ENCODE results near the gene CACNA1A. TPM values are rescaled to one million over a fixed set of nuclear protein-coding genes. Genes with fewer than 3 reads are reported as not detected.
A peak's percentile ranks its signal among the peaks of the same experiment; 100 is the strongest.
"Not testable (repeated sequence)": the region's sequence is repeated elsewhere in the genome, so short reads cannot be mapped to it uniquely, and the experiment has no call there.

CACNA1A gene
- total RNA-seq, 1 donor from 2014 or later, result 0.72 TPM

DNA sequence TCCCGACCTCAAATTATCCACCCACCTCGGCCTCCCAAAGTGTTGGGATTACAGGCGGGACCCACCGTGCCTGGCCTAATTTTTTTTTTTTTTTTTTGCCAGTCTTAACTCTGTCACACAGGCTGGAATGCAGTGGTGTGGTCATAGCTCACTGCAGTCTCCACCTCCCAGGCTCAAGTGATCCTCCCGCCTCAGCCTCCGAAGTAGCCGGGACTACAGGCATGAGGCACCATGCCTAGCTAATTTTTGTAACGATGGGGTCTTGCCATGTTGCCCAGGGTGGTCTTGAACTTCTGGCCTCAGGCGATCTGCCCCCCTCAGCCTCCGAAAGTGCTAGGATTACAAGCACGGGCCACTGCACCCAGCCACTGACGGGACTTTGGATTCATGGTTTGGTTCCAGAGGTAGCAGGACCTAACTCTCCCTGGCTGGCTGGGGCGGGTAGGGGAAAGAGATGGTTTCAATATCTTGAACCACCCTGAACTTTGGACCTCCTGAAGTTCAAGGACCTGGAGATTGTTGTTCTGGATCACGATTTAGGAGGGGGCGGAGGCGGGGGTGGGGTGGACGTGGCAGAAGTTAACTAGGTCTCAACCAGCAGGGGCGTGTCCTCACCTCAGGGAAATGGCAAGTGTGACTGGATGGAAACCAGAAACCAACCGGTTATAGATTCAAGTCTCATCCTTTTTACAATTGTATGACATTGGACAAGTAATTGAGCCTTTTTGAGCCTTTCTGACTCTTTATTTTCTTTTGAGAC lies 315.3 kb downstream of the CACNA1A start:
- DNase-seq, result no peak

DNA sequence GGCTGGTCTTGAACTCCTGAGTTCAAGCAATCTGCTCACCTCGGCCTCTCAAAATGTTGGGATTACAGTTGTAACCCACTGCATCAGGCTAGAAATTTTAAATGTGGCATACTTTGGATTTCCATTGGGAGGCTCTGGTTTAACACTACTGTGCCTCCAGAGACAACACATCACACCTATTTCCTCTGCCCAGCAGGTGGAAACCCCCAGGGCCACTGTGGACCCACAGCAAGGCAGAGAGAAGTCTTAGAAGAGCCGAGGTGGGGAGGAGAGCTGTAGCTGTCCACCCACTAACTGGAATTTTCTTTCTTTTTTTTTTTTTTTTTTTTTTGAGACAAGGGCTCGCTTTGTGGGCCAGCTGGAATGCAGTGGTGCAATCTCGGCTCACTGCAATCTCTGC lies 316.7 kb downstream of the CACNA1A start:
- no peak for DNase-seq

DNA sequence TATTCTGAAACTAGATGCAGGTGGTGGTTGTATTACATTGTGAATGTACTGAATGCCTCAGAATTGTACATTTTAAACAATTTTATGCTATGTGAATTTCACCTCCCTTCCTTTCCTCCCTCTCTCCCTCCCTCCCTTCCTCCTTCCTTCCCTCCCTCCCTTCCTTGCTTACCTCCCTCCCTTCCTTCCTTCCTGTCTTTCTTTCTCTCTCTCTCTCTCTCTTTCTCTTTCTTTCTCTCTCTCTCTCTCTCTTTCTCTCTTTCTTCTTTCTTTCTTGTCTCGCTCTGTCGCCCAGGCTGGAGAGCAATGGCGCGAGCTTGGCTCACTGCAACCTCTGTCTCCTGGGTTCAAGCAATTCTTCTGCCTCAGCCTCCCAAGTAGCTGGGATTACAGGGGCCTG lies 318.9 kb downstream of the CACNA1A start:
- DNase-seq, result no peak

DNA sequence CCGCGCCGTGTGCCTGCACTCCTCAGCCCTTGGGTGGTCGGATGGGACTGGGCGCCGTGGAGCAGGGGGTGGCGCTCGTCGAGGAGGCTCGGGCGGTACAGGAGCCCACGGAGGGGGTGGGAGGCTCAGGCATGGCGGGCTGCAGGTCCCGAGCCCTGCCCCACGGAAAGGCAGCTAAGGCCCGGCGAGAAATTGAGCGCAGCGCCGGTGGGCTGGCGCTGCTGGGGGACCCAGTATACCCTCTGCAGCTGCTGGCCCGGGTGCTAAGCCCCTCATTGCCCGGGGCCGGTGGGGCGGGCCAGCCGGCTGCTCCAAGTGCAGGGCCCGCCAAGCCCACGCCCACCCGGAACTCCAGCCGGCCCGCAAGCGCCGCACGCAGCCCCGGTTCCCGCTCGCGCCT lies 319.6 kb downstream of the CACNA1A start:
- DNase-seq, result not testable (repeated sequence)

DNA sequence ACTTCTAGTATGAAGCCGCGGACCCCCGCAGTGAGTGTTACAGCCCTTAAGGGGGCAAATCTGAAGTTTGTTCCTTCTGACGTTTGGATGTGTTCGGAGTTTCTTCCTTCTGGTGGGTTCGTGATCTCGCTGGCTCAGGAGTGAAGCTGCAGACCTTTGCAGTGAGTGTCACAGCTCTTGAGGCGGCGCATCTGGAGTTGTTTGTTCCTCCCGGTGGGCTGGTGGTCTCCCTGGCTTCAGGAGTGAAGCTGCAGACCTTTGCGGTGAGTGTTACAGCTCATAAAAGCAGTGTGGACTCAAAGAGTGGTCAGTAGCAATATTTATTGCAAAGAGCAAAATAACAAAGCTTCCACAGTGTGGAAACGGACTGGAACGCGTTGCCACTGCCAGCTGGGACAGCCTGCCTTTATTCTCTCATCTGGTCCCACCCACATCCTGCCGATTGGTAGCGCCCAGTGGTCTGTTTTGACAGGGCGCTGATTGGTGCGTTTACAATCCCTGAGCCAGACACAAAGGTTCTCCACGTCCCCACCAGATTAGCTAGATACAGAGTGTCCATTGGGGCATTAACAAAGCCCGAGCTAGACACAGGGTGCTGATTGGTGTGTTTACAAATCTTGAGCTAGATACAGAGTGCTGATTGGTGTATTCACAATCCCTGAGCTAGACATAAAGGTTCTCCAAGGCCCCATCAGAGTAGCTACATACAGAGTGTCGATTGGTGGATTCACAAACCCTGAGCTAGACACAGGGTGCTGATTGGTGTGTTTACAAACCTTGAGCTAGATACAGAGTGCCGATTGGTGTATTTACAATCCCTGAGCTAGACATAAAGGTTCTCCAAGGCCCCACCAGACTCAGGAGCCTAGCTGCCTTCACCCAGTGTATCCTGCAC lies 320.3 kb downstream of the CACNA1A start:
- not testable (repeated sequence) for DNase-seq

DNA sequence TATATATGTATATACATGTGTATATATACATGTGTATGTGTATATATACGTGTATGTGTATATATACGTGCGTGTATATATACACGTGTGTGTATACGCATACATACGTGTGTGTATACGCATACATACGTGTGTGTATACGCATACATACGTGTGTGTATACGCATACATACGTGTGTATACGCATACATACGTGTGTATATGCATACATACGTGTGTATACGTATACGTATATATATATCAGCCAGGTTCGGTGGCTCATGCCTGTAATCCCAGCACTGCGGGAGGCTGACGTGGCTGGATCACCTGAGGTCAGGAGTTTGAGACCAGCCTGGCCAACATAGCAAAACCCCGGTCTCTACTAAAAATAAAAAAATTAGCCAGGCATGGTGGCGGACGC lies 321.4 kb downstream of the CACNA1A start:
- not testable (repeated sequence) for DNase-seq

DNA sequence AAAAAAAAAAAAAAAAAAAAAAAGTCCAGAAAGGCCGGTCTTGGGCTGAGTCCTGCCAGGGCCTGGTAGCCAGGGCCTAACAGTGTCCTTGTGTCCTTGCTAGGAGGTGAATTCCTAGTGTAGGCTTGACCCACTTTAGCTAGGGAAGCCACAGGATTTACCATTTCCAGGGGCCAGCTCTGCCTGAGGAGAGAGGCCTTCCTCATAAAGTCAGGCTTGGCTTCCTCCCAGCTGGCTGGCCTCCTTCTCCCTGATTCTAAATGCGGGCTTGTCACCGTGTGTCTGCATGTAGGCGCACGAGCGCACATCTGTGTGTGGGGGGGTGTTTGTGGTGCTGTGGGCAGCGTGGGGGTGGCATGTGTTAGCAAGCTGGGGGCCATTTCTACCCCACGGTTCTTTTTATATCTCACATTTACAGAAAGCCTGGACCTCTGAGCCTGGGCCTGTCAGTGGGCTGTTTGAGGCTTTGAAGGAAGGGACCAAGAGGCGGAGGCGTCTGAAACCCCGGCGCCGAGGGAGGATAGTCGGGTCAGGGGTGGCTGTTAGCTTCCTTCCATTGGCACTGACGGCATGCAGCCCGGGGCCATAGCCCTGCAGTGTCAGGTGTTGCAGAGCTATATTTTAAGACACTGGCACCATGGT lies 324.4 kb downstream of the CACNA1A start:
- DNase-seq, result peak; percentile 90

DNA sequence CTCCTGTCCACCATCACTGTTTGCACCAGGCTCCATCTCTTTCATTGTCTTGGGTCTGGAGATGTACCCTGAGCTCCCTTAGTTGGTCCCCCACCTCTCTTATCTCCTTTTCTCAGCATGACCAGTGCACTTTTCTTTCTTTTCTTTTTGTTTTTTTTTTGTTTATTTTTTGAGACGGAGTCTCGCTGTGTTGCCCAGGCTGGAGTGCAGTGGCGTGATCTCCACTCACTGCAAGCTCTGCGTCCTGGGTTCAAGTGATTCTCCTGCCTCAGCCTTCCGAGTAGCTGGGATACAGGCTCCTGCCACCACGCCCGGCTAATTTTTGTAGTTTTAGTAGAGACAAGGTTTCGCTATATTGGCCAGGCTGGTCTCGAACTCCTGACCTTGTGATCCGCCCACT lies 328.0 kb downstream of the CACNA1A start:
- DNase-seq, result not testable (repeated sequence)

DNA sequence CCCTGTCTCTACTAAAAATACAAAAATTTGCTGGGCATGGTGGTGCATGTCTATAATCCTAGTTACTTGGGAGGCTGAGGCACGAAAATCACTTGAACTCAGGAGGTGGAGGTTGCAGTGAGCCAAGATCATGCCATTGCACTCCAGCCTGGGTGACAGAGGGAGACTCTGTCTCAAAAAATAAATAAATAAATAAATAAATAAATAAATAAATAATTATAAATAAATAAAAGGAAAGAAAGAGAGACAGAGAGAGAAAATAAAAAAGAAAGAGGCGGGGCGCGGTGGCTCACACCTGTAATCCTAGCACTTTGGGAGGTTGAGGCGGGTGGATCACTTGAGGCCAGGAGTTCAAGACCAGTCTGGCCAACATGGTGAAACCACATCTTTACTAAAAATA lies 328.7 kb downstream of the CACNA1A start:
- DNase-seq, result not testable (repeated sequence)

DNA sequence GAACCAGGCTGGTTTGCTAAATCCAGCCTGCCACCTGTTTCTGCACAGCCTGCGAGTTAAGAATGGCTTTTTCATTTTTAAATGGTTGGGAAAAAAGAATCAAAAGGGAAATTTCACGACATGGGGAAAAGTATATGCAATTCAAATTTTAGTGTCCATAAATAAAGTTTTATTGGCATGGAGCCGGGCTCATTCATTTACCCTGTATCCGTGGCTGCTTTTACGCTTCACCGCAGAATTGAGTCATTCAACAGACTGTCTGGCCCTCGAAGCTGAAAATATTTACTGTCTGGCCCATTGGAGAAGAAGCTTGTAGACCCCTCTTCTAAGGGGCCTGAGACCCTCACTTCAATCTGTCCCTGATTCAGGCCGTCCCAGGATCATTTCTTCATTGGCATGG lies 329.9 kb downstream of the CACNA1A start:
- no peak for DNase-seq

DNA sequence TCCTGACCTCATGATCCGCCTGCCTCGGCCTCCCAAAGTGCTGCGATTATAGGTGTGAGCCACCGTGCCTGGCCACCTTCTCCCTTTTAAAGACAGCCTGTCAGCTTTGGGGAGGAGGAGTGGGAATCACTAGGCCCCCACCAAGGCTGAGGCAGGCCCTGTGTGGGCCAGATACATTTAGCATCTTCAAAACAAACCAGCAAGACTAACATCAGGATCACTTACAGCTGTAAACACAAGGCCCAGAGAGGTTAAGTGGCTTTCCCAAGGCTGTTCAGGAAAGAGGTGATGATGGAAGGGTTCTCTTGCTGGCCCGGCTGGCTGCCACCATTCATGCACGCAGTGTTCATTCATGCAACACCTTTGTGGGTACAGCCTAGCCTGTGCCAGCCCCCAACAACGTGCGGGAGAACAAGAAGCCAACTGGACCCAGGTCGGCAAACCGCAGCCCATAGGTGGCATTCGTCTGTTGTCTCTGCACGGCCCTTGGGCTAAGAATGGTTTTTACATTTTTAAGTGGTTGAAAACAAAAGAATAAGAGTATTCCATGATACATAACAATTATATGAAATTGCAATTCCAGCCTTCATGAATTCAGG lies 333.0 kb downstream of the CACNA1A start:
- no peak for DNase-seq

DNA sequence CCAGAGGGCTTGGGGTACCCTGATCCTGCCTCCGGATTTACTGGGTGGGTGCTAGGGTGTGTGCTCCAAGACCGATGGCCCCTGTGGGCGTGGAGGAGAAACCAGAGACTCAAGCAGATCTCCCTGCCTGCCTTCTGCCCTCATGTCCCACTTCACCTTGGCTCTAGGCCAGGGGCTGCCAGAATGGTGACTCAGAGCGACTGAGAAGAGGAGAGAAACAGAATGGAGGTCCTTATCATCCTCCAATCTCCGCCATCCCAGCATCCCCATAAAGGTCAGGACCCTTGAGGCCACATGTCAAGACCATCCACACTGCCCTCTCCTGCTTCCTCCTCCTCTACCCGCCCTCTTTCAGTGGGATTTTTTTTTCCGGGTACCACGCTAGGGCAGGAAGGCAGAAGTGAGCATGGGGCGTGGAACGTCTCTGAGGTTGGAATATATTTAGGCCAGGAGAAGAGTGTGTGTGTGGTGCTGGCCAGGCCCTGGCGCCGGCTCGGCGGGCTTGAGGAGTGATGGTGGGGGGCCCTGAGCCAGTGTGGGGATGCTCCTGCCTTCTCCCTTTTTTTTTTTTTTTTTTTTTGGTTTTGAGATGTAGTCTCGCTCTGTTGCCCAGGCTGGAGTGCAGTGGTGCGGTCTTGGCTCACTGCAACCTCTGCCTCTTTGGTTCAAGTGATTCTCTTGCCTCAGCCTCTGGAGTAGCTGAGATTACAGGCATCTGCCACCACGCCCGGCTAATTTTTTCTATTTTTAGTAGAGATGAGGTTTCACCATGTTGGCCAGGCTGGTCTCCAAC lies 333.7 kb downstream of the CACNA1A start:
- DNase-seq, result peak; percentile 86

DNA sequence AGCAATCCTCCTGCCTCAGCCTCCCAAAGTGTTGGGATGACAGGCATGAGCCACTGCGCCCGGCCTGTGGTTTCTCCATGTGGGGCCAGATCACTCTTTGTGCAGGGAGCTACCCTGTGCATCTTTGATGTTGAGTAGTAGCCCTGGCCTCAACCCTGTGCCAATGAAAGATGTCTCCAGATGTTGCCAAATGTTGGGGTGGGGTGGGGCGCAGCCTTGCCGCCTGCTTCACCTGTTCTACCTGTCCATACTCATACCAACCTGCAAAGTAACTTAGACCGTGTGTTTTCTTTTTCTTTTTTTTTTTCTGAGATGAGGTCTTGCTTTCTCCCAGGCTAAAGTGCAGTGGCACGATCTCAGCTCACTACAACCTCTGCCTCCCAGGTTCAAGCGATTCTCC lies 335.1 kb downstream of the CACNA1A start:
- no peak for DNase-seq

DNA sequence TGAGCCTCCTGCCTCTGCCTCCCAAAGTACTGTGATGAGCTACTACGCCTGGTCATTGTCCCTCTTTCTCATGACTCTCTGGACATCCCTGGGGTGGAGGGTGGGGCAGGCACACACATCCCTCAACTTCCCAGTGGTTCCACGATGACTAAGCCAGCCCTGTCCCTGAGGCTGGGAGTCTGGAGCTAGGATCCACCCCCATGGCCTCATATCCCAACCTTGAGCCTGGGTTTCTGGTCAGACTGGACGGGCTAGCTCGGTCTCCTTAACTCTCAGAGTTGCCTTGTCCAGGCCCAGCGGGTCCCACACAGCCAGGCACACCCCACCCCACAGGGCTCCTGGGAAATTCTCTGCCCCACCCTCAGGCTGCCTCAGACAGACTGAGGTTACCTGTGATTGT lies 336.5 kb downstream of the CACNA1A start:
- no peak for DNase-seq

DNA sequence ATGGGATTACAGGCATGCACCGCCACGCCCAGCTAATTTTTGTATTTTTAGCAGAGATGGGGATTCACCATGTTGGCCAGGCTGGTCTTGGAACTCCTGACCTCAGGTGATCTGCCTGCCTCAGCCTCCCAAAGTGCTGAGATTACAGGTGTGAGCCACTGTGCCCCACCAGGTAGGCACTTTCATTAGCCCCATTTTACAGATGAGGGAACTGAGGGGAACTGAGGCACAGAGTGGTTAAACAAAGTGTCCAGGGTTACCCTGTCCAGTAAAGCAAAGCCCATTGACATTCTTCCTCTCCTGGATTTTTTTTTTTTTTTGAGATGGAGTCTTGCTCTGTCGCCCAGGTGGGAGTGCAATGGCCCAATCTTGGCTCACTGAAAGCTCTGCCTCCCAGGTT lies 340.1 kb downstream of the CACNA1A start:
- not testable (repeated sequence) for DNase-seq

DNA sequence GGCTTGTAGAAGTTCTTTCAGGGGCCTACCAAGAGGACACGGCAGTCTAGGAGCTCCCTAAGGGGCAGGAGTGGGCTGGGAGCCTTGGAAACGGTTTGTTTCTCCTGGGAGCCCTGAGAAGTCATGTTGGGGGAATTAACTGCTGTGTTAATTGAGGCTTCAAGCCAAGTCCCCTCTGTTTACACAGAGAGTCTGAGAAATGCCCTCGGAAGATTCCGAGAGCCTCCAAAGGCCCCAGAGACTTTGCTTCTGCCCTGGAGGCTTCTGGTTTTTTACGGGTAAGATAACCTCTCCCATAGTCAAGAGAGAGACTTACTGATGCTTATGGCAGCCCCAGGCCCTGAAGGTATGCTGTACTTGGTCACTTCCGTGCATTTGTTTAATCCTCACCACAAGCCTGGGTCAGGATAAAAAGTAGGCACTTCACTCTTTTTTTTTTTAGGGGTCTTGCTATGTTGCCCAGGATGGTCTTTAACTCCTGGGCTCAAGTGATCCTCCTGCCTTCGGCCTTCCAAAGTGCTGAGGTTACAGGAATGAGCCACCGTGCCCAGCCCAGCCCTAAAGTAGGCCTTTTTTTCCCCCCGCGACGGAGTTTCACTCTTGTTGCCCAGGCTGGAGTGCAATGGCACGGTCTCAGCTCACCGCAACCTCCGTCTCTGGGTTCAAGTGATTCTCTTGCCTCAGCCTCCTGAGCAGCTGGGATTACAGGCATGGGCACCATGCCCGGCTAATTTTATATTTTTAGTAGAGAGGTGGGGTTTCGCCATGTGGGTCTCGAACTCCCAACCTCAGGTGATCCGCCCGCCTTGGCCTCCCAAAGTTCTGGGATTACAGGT lies 340.9 kb downstream of the CACNA1A start:
- peak; percentile 35 for DNase-seq

DNA sequence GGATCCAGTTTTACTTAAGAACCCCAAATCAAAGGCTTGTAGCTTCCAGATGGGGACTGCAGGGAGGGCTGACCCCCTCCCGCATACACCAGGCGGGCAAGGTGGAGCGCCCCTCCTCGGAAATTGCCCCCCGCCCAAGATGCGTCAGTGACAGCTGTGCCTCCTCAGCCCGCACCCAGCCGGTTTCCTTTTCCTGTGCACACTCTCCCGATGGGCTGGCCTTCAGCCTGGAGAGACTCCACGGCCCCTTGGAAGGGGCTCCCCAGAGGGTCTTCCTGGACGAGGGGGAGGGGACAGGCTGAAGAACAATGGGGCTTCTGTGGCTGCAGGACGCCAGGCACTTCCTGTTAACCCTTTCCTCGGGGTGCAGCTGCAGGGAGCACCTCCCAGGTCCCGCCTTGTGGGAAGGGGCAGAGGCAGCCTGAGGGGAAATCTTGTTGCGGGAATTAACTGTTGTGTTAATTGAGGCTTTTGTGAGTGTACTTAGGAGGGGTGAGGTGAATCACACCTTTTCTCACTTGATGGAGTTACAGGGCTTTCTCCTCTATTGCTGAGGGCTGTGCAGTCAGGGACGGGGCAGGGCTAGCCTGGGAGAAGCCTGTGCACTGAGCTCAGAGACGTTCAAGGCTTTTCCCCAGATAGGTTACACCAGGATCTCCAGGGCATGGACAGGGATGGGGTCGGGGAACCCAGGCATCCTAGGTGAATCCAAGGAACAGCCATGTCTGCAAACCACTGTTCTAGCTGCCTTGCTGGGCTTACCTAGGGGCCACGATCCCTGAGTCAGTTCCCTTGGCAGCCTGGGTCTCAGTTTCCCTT lies 341.7 kb downstream of the CACNA1A start:
- peak; percentile 91 for DNase-seq

DNA sequence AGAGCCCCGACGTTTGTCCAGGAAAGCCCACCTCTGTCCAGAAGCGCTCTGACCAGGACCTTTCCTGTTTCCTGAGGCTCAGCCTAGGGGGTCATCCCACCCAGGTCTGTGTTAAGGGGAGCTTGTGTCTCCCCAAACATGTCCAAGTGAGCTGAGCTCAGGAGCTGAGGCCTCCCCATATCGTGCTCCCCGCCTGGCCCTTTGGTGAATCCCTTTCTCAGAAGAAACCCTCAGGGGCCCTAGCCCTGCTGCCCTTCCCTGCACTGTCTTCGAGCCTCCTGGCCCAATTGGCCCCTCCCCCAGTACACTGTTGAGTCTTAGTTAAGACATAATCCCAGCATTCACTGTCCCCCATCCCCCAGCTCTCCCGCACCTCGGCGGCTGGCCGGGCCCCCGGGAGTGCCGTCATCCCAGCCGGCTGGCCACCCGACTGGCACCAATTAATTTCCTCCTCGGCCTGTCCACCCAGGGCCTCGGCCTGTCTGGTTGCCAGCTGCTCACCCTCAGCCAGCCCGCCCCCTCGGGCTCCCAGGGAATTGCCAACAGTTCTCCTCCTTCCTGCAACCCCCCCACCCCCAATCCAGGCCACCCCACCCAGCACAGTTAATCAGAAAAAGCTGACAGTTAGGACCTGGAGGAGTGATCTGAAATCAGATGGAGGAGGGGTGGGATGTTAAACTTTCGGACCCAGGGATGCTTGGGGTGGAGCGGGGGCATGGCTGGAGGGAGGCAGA lies 342.5 kb downstream of the CACNA1A start:
- peak; percentile 82 for DNase-seq
